ENCODE results near the gene PTPRCAP. TPM values are rescaled to one million over a fixed set of nuclear protein-coding genes. Genes with fewer than 3 reads are reported as not detected.

PTPRCAP gene
- total RNA-seq, 2 donors from 2014 or later: 65.2 to 131 TPM

DNA sequence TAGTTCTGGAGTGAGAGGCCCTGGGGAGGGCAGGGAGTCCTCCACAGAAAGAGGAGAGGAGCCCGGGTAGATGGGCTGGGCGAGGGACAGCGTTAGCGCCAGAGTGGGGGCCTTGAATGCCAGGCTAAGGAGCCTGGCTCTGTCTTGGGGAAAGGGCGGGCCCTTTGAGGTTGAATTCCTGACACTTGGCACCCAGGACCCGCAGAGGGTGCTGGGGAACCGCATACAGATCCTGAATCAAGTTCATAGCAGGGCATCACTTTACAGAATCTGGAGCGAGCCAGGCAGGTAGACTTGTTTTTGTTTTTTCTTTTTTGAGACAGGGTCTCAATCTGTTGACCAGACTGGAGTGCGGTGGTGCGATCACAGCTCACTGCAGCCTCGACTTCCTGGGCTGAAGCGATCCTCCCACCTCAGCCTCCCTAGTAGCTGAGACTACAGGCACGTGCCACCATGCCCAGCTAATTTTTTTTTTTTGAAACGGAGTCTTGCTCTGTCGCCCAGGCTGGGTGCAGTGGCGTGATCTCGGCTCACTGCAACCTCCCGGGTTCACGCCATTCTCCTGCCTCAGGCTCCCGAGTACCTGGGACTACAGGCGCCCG is 16.0 kb downstream of the PTPRCAP start:
- H3K36me3 Mint-ChIP-seq: no peaks in the 10 kb centered on the region
- no peaks in the 10 kb centered on the region for H3K9me3 Mint-ChIP-seq
- no peak for ATAC-seq
- no peak for DNase-seq (ENCODE audit: low spot score in 2 of 2)
- peak overlapping the region; percentile 65 to 81 for H3K27ac Mint-ChIP-seq

DNA sequence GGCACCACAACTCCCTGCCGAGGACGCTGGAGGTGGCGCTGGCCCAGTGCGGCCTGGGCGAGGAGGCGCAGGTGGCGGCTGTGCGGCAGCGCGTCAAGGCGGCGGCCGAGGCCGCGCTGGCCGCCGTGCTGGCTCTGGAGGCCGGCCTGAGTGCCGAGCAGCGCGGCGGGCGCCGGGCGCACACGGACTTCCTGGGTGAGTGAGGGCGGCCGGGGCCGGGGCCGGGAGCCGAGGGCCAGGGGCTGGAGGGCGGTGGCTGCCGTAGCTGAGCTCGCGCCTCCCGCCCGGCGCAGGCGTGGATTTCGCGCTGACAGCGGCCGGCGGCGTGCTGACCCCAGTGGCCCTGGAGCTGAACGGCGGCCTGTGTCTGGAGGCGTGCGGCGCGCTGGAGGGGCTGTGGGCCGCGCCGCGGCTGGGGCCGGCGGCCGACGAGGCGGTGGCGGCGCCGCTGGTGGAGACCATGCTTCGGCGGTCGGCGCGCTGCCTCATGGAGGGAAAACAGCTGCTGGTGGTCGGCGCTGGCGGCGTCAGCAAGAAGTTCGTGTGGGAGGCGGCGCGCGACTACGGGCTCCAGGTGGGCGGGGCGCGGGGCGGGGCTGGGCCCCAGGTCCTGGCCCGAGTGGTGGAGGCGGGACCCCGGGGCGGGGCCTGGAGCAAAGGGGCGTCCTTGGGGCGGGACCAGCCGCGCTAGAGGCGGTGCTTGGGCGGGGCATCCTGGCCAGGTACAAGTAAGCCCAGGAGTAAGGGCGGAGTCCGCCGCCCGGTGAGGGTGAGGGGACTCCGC is 16.6 kb downstream of the PTPRCAP start:
- H3K27ac Mint-ChIP-seq: peak overlapping the region; percentile 69 to 81
- ATAC-seq (peak; percentile 93 to 94), DNase-seq (ENCODE audit: low spot score in 2 of 2) (peak; percentile 95 to 100)
- no peaks in the 10 kb centered on the region for H3K36me3 Mint-ChIP-seq
- H3K9me3 Mint-ChIP-seq: no peaks in the 10 kb centered on the region

DNA sequence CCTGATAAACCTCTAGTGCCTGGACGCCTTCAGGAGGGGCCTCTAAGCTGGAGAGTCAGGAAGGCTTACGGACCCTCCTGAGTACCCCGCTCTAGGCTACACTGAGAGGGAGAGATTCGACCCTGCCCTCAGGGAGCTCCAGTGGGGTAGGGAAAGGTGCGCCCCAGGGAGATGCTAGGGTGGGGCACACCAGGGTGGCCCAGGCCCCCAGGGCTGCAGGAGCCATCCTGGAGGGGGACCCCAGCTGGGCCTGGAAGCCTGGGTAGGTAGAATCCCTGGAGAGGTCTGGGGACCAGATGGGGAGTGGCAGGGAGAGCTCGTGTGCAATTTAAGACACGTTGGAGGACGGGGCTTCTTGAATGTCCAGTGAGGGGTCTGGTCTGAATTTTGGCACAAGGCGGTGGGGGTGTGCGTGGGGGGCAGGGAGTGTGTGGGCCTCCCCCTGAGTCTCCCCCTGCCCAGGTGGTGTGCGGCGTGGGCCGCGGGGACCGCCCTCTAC is 17.3 kb downstream of the PTPRCAP start:
- Mint-ChIP-seq H3K27ac (peak overlapping the region in 1 of 2 donors; percentile 69), H3K9me3 (no peaks in the 10 kb centered on the region), H3K36me3 (no peaks in the 10 kb centered on the region)
- DNase-seq (ENCODE audit: low spot score in 2 of 2) (no peak), ATAC-seq (no peak)

DNA sequence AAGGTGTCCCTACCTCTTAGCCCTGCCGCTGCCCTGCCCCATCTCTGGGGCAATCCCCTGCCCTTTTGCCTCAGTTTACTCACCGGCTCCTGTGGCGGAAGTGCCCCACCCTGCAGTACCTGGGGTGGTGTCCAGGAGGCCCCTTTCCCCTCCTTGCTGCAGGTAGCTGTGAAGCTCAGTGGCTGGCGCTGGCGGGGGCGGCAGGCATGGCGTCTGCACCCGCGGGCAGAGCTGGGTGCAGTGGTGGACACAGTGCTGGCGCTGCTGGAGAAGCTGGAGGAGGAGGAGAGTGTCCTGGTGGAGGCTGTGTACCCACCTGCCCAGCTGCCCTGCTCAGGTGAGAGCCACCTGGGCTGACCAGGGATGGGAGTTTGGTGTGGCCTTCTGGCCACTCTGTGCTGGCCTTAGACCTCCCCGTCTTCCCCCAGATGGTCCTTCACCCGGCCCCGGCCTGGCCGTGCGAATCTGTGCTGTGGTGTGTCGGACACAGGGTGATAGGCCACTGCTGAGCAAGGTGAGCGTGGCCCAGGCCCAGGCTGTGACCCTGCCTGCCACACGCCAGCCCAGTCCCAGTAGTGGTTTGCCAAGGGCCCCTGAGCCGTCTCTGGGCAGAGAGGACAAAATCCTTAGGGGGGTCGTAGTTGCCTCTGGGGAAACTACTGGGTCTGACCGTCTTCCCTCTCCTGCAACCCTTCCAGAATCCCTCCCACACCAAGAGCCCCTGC is 18.0 kb downstream of the PTPRCAP start:
- Mint-ChIP-seq H3K36me3 (no peaks in the 10 kb centered on the region), H3K9me3 (no peaks in the 10 kb centered on the region), H3K27ac (peak overlapping the region; percentile 36 to 73)
- DNase-seq (ENCODE audit: low spot score in 2 of 2) (no peak), ATAC-seq (no peak)

DNA sequence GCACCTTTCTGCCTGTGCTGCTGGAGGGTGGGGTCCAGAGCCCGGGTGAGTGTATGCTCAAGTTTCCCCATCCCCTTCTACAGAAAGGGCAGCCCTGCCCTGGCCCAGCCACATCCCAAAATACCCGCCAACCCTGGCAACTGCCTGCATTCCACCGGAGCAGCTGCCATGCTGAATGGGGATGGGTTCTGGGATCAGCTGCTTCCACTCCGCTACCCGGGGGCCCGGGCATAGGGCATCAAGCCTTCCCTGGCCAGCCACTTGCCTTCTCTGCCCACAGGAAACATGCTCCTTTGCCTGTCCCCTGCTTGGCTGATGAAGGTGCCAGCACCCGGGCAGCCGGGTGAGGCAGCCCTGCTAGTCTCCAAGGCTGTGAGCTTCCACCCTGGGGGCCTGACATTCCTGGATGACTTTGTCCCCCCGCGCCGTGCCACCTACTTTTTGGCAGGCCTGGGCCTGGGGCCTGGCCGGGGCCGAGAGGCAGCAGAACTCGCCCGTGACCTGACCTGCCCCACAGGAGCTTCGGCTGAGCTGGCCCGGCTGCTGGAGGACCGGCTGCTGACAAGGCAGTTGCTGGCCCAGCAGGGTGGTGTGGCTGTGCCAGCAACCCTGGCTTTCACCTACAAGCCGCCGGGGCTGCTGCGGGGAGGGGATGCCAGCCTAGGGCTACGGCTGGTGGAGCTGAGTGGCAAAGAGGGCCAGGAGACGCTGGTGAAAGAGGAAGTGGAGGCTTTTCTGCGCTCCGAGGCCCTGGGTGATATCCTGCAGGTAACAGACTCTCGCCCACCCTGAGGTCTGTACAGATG is 18.8 kb downstream of the PTPRCAP start:
- ATAC-seq (no peak), DNase-seq (ENCODE audit: low spot score in 2 of 2) (peak in 1 of 2 donors; percentile 31)
- peak overlapping the region in 1 of 2 donors; percentile 73 for H3K27ac Mint-ChIP-seq
- H3K9me3 Mint-ChIP-seq: no peaks in the 10 kb centered on the region
- no peaks in the 10 kb centered on the region for H3K36me3 Mint-ChIP-seq

DNA sequence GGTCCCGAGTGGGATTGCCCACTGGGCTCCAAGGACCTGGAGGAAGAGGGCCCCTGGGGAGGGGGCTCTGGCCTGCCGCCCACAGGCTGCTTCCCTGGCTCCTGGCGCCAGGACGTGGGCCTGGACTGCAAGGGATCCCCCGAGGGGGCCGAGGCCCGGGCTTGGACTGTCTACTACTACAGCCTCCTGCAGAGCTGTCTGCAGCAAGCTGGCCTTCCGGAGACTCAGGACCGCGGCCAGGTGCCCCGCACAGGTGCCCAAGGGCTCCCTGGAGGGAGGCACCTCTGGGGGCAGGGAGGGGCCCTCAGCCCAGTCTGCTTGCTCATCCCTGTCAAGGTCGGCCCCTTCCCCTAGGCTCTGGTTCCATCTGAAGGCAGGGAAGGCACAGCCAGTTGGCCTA is 20.1 kb downstream of the PTPRCAP start:
- no peak for DNase-seq (ENCODE audit: low spot score in 2 of 2)
- Mint-ChIP-seq H3K36me3 (no peaks in the 10 kb centered on the region), H3K27ac (no peak overlapping the region), H3K9me3 (no peaks in the 10 kb centered on the region)
- ATAC-seq: no peak

DNA sequence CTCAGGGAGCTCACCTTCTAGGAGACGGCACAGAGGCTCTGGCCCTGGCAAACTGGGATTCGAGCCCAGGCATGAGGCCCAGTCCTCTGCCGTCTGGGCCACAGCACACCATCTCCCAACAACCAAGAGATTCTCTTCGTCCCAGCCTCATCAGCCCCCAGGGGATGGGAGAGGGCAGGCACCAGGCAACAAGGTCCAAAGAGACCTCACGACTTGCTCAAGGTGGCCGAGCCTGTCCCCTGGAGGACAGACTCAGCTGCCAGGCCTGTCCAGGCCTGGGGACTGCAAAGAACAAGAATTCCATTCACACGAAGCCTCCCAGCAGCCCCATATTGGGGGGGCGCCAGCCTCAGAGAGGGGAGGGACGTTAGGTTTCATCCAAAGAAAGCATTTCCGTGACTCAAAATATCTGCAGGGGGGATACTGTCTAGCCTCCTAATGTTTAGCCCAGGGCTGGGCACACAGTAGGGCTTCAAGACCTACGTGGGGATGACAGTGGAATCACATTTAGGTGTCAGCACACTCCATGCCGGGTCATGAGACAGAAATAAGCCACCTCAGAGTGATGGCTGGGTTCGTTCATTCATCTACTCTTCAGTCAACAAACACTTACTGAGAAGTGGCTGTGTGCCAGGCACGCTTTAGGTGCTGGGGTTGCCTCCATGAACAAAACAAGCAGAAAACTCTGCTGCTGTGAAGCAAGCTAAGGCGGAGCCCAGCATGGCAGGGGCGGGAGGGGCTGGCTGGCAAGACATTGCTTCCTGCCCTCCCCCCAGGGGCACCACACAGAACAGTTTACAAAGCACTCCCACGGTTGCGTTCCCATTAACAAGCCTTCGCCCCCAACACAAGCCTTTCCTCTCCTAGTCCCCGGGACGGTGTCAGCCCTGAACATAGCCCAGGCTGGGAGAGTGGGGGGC is 20.8 kb downstream of the PTPRCAP start:
- no peak for ATAC-seq

DNA sequence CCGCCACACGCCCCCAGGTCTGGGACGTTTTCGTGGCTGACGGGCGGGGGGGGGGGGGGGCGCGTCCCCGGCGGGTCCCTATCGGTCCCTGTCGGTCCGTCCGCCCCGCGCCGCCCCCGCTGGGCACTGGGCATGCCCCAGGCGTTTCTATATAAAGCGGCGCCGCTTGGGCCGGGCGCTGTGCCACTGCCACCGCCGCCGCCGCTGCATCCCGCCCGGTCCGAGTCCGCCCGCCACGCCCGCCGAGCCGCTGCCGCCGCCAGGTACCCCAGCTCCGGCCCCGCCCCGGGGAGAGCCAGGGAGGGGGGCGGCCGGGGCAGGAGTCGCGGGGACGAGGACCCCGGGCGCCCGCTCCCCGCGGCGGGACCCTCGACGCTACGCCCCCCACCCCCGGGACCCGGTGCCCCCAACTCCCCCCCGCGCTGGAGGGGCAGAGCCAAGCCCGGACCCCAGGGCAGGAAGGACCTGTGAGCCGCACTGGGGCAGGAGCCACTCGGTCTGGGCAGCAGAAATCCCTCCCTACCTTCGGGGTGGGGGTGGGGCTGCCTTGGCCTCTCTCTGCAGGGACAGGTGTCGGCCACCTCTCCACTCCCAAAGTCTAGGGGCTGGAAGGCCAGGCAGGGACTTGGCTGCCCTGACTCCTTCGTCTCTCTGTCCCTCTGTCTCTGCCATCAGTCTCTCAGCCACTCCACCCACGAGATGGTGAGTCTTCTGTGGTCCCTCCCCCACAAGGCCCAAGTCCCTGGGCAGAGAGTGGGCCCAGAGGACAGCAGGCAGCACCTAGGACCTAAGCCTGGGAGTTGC is 21.8 kb downstream of the PTPRCAP start, which contains the start of gene CARNS1:
TSS of gene CARNS1 (plus strand) at position 178 of the 804 bp plus-strand sequence. CDS start at position 700, 522 bp downstream.
- H3K36me3 Mint-ChIP-seq: no peaks in the 10 kb centered on the region
- DNase-seq (ENCODE audit: low spot score in 2 of 2): peak in 1 of 2 donors; percentile 26
- no peaks in the 10 kb centered on the region for H3K9me3 Mint-ChIP-seq
- peak in 1 of 2 donors; percentile 9 for ATAC-seq
- H3K27ac Mint-ChIP-seq: peak within 1 kb of the TSS; percentile 40 to 53

More for the DNA sequence above, 20.8 kb downstream of the PTPRCAP start:
- Mint-ChIP-seq H3K27ac (peak overlapping the region in 1 of 2 donors; percentile 53), H3K9me3 (no peaks in the 10 kb centered on the region), H3K36me3 (no peaks in the 10 kb centered on the region)
- peak in 1 of 2 donors; percentile 36 for DNase-seq (ENCODE audit: low spot score in 2 of 2)

DNA sequence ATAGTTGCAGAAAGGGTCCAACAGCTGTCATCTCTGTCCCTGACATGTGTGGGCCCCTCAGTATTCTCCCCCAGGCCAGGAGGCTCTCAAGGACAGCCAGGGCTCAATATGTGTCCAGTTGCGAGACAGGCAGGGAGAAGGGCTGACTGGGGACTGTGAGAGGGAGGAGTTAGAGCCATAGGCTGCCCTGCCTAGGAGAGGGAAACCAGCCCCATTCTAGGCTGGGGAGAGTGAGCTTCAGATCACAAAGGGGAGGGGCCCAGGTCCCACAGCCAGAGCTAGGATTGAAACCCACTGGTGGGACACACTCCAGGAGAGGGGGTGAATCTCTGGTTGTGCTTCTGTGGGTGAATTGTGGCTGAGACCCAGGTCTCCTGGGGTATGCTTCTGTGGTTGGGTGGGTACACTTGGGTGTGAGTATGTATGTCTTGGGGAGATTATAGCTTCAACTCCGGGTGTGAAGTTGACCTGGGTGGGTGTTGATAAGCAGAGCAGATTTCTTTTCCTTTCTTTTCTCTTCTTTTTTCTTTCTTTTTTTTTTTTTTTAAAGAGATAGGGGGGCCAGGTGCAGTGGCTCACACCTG is 24.1 kb downstream of the PTPRCAP start:
- DNase-seq (ENCODE audit: low spot score in 2 of 2) (no peak), ATAC-seq (no peak)
- Mint-ChIP-seq H3K9me3 (no peaks in the 10 kb centered on the region), H3K27ac (peak overlapping the region; percentile 44 to 85), H3K36me3 (peaks cover 0 to 6% of the 10 kb centered on the region in 2 donors)

DNA sequence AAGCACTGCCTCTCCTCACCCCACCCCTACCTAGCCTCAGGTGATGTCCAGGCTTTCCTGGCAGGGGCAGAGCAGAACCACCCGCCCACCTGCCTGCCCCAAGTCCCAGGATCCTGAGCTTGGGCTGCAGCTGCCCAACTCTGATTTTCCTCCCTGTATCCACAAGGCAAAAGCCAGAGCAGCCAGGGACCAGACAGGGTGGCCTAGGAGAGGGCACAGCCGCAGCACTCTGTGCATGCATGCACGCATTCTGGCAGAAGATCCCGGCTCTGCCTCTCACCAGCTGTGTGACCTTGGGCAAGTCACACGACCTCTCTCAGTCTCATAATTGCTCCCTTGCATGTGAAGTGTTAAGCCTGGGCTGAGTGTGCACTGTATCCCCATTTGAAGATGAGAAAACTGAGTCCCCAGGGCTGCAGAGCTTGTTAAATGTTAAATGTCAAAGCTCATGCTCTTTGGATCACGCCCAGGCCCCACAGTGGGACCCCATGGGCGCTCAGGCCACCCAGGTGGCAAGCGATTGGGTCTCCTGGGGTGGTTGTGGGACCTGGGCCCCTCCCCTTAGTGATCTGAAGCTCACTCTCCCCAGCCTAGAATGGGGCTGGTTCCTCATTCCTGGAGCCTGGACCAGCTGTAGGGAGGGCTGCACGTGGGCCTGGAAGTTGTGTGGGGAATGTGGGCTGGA is 24.8 kb downstream of the PTPRCAP start:
- Mint-ChIP-seq H3K27ac (peak overlapping the region; percentile 29 to 85), H3K36me3 (peaks cover 0 to 6% of the 10 kb centered on the region in 2 donors), H3K9me3 (no peaks in the 10 kb centered on the region)
- ATAC-seq: no peak
- DNase-seq (ENCODE audit: low spot score in 2 of 2): no peak

DNA sequence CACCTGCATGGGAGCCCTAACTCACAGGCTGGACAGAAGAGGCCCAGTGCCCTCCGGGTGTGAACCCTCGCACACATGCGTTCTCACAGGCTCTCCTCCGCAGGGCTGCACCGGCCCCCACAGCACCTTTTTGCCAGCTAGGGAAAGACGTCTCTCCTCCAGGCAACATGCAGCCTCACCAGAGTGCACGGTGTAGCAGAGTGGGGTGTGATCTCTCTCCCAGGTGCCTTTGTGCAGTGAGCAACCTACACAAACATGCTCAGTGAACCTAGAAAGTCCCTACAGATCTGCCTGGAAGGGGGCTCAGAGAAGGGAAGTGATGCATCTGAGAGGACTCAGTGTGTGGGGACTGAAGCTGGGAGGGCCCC is 25.7 kb downstream of the PTPRCAP start:
- DNase-seq (ENCODE audit: low spot score in 2 of 2) (no peak), ATAC-seq (no peak)
- H3K9me3 Mint-ChIP-seq: no peaks in the 10 kb centered on the region
- peaks cover 8 to 14% of the 10 kb centered on the region in 2 donors for H3K36me3 Mint-ChIP-seq
- H3K27ac Mint-ChIP-seq: peak overlapping the region; percentile 29 to 85

DNA sequence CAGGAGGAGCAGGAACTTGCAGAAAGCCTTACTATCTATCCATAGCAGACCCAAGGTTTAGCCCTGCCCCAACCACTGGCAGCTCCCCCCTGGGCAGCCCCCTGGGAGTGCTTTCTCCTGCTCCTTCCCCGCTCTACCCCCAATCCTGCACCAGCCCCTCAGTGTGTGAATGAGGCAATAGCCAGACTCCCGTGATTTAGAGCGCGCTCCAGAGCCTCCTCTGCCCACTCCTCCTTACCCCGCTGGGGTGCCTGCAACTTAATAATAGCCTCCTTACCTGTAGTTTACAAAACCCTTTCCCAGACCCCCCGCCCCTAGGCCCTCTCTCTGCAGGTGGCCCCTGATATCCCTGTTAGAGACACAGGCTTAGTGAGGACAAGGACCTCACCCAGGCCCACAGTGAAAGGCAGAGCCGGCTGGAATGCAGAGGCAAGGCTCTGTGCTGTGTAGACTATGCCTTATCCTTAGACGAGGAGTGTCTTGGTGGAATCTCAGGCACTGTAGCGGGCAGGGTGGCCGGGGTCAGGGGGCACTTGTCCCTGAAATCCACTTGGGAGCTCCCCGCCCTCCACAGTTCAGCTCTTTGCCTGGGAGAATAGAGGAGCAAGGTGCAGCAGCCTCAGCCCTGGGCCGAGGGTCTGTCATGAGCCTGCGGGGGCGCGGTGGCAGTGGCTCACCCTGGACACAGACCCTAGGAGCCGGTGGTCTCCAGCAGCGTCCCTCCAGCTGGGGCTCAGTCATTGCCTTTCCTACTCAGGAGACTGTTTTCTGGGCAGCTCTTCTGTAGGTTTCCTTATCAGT is 26.3 kb downstream of the PTPRCAP start:
- H3K36me3 Mint-ChIP-seq: peaks cover 8 to 19% of the 10 kb centered on the region in 2 donors
- ATAC-seq (no peak), DNase-seq (ENCODE audit: low spot score in 2 of 2) (no peak)
- H3K9me3 Mint-ChIP-seq: no peaks in the 10 kb centered on the region
- peak overlapping the region in 1 of 2 donors; percentile 85 for H3K27ac Mint-ChIP-seq

DNA sequence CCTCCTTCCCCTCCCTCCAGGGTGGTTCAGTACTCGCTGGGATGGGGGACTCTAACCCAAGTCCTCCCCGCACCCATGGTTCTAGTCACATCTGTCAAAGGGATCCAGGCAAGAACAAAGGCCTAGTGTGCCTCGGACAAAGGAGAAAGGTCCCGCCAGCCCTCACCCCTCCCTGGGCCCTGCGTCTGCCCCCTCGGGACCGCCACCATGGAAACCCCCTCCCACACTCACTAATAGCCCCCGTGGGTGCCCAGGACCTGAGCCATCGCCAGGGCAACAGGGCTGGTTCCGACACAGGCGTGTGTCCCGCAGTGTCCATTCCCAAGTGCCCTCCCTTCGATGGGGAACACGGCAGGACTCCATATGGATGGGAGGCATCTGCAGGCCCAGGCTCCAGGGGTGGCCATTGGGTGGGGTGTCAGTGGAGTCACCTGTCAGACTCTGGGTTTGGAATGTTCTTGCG is 27.1 kb downstream of the PTPRCAP start:
- H3K36me3 Mint-ChIP-seq: peaks cover 10 to 27% of the 10 kb centered on the region in 2 donors
- ATAC-seq: no peak
- H3K27ac Mint-ChIP-seq: peak overlapping the region; percentile 44 to 85
- H3K9me3 Mint-ChIP-seq: no peaks in the 10 kb centered on the region
- no peak for DNase-seq (ENCODE audit: low spot score in 2 of 2)
